ENCODE data around the gene AKAP6.

Gene AKAP6

DNA sequence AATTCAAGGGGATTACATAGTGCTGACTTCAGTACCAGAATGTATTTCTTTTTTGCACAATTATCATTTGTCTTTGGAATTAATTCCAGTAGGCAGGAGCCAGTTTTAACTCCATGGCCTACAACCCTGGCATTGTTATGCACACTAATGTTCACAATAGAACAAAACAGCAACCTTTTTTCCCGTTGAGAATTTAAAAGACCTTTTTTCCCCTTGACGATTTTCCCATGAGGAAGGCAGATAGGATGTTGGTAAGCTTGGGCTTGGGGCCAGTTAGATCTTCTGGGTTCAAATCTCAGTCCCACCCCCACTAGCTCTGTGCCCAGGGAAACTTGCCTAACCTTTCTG, 13.7 kb downstream of the AKAP6 start:
- H3K9me3 ChIP-seq (ENCODE audit: control insufficient read depth, insufficient read depth, low read length): no peaks in the 10 kb centered on the region
- H3K36me3 ChIP-seq (ENCODE audit: insufficient read depth, low read length): no peaks in the 10 kb centered on the region
- H3K9ac ChIP-seq (ENCODE audit: low read depth, low read length): no peak overlapping the region
- peaks cover 16% of the 10 kb centered on the region for H3K4me1 ChIP-seq (ENCODE audit: insufficient read depth, low read length)

GRCh38 chr14:32343926-32344430, 14.9 kb downstream of the AKAP6 start:
- Histone ChIP-seq H3K9ac (ENCODE audit: low read depth, low read length) (no peak overlapping the region), H3K9me3 (ENCODE audit: control insufficient read depth, insufficient read depth, low read length) (no peaks in the 10 kb centered on the region)

GRCh38 chr14:32345311-32345791, 16.3 kb downstream of the AKAP6 start:
- Histone ChIP-seq H3K9me3 (ENCODE audit: control insufficient read depth, insufficient read depth, low read length) (no peaks in the 10 kb centered on the region), H3K36me3 (ENCODE audit: insufficient read depth, low read length) (no peaks in the 10 kb centered on the region), H3K4me1 (ENCODE audit: insufficient read depth, low read length) (peaks cover 16% of the 10 kb centered on the region), H3K9ac (ENCODE audit: low read depth, low read length) (no peak overlapping the region)

More at GRCh38 chr14:32343926-32344430, 14.9 kb downstream of the AKAP6 start:
- H3K4me1 ChIP-seq (ENCODE audit: insufficient read depth, low read length): peaks cover 16% of the 10 kb centered on the region
- no peaks in the 10 kb centered on the region for H3K36me3 ChIP-seq (ENCODE audit: insufficient read depth, low read length)

DNA sequence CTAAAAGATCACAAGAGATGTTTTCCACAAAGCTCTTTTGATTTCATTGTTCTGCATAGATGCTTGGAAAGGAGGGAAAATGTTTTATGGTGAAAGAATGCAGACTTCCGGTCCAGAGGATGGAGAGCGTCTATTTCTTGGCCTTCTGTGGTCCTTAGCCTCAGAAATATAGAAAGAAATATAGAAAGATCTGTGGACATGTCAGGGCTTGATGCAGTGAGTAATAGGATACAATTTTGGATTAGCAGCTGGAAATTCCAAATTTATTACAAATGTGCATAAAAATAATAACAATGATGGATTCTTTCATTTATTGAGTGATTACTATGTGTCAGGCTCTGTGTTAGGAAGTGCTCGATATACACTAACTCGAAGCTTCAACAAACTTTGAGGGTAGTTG, 20.2 kb downstream of the AKAP6 start:
- H3K9ac ChIP-seq (ENCODE audit: low read depth, low read length): no peak overlapping the region
- H3K4me1 ChIP-seq (ENCODE audit: insufficient read depth, low read length): peaks cover 5% of the 10 kb centered on the region; the same call in 1 of the 2 replicates
- H3K9me3 ChIP-seq (ENCODE audit: control insufficient read depth, insufficient read depth, low read length): no peaks in the 10 kb centered on the region
- no peaks in the 10 kb centered on the region for H3K36me3 ChIP-seq (ENCODE audit: insufficient read depth, low read length)

DNA sequence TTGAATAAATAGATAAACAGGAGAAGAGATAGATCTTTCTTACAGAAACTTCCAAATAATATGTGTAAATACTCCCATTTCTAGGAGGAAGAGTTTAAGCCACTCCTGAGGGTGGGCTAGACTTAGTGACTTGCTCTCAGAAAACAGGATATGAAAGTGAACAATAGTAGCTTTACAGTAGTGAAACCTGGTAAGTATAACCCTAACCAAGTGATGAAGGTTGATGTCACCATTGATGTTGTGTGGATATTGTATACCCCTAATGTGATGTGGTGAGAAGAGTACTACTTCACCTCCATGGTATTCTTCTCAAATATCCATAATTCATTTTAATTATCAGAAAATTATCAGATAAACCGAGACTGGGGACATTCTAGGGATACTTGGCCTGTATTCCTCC, 20.9 kb downstream of the AKAP6 start:
- Histone ChIP-seq H3K9me3 (ENCODE audit: control insufficient read depth, insufficient read depth, low read length) (no peaks in the 10 kb centered on the region; the same call in 1 of the 2 replicates), H3K4me1 (ENCODE audit: insufficient read depth, low read length) (peaks cover 5% of the 10 kb centered on the region; the same call in 1 of the 2 replicates), H3K36me3 (ENCODE audit: insufficient read depth, low read length) (no peaks in the 10 kb centered on the region), H3K9ac (ENCODE audit: low read depth, low read length) (no peak overlapping the region)

DNA sequence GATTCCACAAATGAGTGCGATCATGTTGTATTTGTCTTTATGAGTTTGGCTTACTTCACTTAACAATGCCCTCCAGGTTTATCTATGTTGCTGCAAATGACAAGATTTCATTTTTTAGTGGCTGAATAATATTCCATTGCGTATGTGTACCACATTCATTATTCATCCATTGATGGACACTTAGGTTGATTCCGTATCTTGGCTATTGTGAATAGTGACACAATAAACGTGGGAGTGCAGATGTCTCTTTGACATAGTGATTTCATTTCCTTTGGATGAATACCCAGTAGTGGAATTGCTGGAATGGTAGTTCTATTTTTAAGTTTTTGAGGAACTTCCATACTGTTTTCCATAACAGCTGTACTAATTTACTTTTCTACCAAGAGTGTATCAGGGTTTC, 23.5 kb downstream of the AKAP6 start:
- Histone ChIP-seq H3K4me1 (ENCODE audit: insufficient read depth, low read length) (no peaks in the 10 kb centered on the region), H3K9me3 (ENCODE audit: control insufficient read depth, insufficient read depth, low read length) (no peaks in the 10 kb centered on the region; the same call in 1 of the 2 replicates), H3K36me3 (ENCODE audit: insufficient read depth, low read length) (no peaks in the 10 kb centered on the region), H3K9ac (ENCODE audit: low read depth, low read length) (no peak overlapping the region)

- Histone ChIP-seq H3K9me3 (ENCODE audit: control insufficient read depth, insufficient read depth, low read length) (no peaks in the 10 kb centered on the region; the same call in 1 of the 2 replicates), H3K36me3 (ENCODE audit: insufficient read depth, low read length) (no peaks in the 10 kb centered on the region), H3K9ac (ENCODE audit: low read depth, low read length) (no peak overlapping the region), H3K4me1 (ENCODE audit: insufficient read depth, low read length) (no peaks in the 10 kb centered on the region)
Measured at GRCh38 chr14:32354716-32355115, 25.6 kb downstream of the AKAP6 start.

DNA sequence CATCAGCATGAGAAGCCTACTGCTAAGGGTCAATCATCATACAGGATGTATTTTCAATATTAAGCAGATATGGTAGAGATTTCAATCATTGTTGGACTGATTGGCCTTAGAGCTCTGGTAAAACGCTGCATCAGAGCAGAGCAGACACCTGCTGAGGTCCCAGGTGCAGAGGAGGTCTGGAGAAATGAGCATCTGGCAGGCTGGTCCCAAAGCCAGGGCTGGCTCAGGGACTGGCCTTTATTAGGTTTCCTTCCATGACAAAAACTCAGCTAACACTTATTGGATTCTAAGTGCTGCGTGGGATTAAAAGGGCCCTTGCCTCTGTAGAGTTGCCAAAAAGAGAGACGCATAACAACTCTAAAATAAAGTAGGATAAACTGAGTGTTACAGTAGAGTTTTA, 29.7 kb downstream of the AKAP6 start:
- no peaks in the 10 kb centered on the region; the same call in 1 of the 2 replicates for H3K9me3 ChIP-seq (ENCODE audit: control insufficient read depth, insufficient read depth, low read length)
- H3K9ac ChIP-seq (ENCODE audit: low read depth, low read length): no peak overlapping the region
- H3K36me3 ChIP-seq (ENCODE audit: insufficient read depth, low read length): no peaks in the 10 kb centered on the region
- no peaks in the 10 kb centered on the region for H3K4me1 ChIP-seq (ENCODE audit: insufficient read depth, low read length)

- H3K9me3 ChIP-seq (ENCODE audit: control insufficient read depth, insufficient read depth, low read length): no peaks in the 10 kb centered on the region
- H3K9ac ChIP-seq (ENCODE audit: low read depth, low read length): no peak overlapping the region
- peaks cover 10% of the 10 kb centered on the region for H3K4me1 ChIP-seq (ENCODE audit: insufficient read depth, low read length)
- no peaks in the 10 kb centered on the region for H3K36me3 ChIP-seq (ENCODE audit: insufficient read depth, low read length)
Measured at GRCh38 chr14:32361674-32362073, 32.6 kb downstream of the AKAP6 start.

DNA sequence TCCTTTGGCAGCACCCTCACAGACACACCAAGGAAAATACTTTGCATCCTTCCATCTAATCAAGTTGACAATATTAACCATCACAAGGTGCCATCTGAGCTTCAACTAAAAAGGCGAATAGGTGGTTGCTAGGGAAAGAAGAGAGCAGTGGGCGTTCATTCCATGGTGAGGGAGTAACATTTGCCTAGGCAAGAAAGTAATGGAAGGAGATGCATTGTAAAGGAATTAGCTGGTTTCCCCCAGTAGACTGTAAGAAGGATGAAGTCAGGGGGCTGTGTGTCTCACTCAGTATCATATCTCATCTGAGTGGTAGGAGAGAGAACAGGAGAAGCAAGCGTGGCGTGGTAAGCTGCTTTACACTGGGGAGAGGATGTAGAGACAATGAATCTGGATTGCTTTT, 34.7 kb downstream of the AKAP6 start:
- Histone ChIP-seq H3K9ac (ENCODE audit: low read depth, low read length) (no peak overlapping the region), H3K4me1 (ENCODE audit: insufficient read depth, low read length) (peaks cover 10% of the 10 kb centered on the region), H3K9me3 (ENCODE audit: control insufficient read depth, insufficient read depth, low read length) (no peaks in the 10 kb centered on the region), H3K36me3 (ENCODE audit: insufficient read depth, low read length) (no peaks in the 10 kb centered on the region)

DNA sequence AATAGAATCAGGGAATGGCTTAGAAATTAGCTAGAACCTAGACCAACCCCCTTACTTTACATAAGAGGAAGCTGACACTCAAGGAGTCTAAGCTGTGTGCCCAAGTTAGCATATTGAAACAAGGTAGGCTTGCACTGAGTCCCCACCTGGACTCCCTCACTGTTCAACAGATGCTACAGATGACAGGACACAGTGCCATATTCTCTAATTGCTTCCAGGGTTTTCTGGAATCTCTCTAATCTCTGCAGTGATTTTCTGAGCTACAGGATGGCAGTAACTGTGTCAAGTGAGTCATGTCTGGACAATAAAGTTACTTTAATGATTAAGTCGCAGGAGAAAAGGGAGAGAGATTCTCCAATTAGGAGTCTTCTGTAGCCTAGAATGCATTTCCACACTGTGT, 35.8 kb downstream of the AKAP6 start:
- Histone ChIP-seq H3K36me3 (ENCODE audit: insufficient read depth, low read length) (no peaks in the 10 kb centered on the region), H3K4me1 (ENCODE audit: insufficient read depth, low read length) (peaks cover 10% of the 10 kb centered on the region), H3K9ac (ENCODE audit: low read depth, low read length) (no peak overlapping the region), H3K9me3 (ENCODE audit: control insufficient read depth, insufficient read depth, low read length) (no peaks in the 10 kb centered on the region)

GRCh38 chr14:32366256-32366879, 37.3 kb downstream of the AKAP6 start:
- Histone ChIP-seq H3K4me1 (ENCODE audit: insufficient read depth, low read length) (peaks cover 10% of the 10 kb centered on the region), H3K9ac (ENCODE audit: low read depth, low read length) (no peak overlapping the region), H3K36me3 (ENCODE audit: insufficient read depth, low read length) (no peaks in the 10 kb centered on the region), H3K9me3 (ENCODE audit: control insufficient read depth, insufficient read depth, low read length) (no peaks in the 10 kb centered on the region)

- H3K4me1 ChIP-seq (ENCODE audit: insufficient read depth, low read length): peaks cover 10% of the 10 kb centered on the region
- no peaks in the 10 kb centered on the region for H3K36me3 ChIP-seq (ENCODE audit: insufficient read depth, low read length)
- no peaks in the 10 kb centered on the region for H3K9me3 ChIP-seq (ENCODE audit: control insufficient read depth, insufficient read depth, low read length)
- H3K9ac ChIP-seq (ENCODE audit: low read depth, low read length): no peak overlapping the region
Measured at GRCh38 chr14:32366986-32367385, 37.9 kb downstream of the AKAP6 start.

DNA sequence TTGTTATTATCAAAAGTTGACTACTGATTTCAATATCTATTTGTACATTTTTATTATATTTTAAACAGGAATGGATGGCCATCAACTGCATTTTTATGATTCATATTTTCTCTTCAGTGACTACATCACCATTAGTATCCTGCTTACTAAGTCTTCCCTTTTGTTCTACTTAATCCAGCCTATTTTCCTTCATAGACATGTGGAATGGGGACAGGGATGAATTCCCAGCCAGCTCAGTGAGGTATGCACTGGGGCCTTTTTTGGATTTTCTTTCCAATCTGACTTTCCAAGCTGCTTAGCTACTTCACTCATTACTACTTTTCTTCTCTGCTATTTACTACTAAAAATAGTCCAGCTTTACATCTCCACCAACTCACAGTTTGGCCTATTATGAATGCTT, 38.4 kb downstream of the AKAP6 start:
- no peaks in the 10 kb centered on the region for H3K36me3 ChIP-seq (ENCODE audit: insufficient read depth, low read length)
- H3K9me3 ChIP-seq (ENCODE audit: control insufficient read depth, insufficient read depth, low read length): no peaks in the 10 kb centered on the region
- peaks cover 10% of the 10 kb centered on the region for H3K4me1 ChIP-seq (ENCODE audit: insufficient read depth, low read length)
- no peak overlapping the region for H3K9ac ChIP-seq (ENCODE audit: low read depth, low read length)

GRCh38 chr14:32368107-32368506, 39.0 kb downstream of the AKAP6 start:
- no peak overlapping the region for H3K9ac ChIP-seq (ENCODE audit: low read depth, low read length)
- H3K36me3 ChIP-seq (ENCODE audit: insufficient read depth, low read length): no peaks in the 10 kb centered on the region
- H3K4me1 ChIP-seq (ENCODE audit: insufficient read depth, low read length): peaks cover 10% of the 10 kb centered on the region
- H3K9me3 ChIP-seq (ENCODE audit: control insufficient read depth, insufficient read depth, low read length): no peaks in the 10 kb centered on the region

Measured in ES-I3 (cell line).